Measurements from ENCODE around the gene TMEM132C.

DNA sequence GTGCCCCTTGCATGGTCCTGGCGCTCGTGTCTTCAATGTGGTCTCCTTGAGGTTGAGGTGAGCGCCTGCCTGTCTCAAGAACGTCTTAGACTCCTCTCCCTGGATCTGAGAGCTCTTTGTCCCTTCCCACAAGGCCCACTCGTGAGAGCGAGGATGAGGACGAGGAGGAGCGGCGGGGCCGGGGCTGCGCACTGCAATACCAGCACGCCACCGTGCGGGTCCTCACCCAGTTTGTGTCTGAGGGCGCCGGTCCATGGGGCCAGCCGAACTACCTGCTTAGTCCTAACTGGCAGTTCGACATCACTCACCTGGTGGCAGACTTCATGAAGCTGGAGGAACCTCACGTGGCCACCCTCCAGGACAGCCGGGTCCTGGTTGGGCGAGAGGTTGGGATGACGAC, 428.7 kb downstream of the TMEM132C start:
- TF ChIP-seq, protein P1, sequence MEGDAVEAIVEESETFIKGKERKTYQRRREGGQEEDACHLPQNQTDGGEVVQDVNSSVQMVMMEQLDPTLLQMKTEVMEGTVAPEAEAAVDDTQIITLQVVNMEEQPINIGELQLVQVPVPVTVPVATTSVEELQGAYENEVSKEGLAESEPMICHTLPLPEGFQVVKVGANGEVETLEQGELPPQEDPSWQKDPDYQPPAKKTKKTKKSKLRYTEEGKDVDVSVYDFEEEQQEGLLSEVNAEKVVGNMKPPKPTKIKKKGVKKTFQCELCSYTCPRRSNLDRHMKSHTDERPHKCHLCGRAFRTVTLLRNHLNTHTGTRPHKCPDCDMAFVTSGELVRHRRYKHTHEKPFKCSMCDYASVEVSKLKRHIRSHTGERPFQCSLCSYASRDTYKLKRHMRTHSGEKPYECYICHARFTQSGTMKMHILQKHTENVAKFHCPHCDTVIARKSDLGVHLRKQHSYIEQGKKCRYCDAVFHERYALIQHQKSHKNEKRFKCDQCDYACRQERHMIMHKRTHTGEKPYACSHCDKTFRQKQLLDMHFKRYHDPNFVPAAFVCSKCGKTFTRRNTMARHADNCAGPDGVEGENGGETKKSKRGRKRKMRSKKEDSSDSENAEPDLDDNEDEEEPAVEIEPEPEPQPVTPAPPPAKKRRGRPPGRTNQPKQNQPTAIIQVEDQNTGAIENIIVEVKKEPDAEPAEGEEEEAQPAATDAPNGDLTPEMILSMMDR (IDR thresholded peaks at IDR 0.05; ENCODE audit: poor library complexity): no peak
- no peak for TF ChIP-seq EZH2phosphoT487 (IDR thresholded peaks at IDR 0.05; ENCODE audit: low read depth, severe bottlenecking, unreplicated experiment)
